Measurements from ENCODE around the gene SREBF2. TPM values are rescaled to one million over a fixed set of nuclear protein-coding genes. Genes with fewer than 3 reads are reported as not detected.
A peak's percentile ranks its signal among the peaks of the same experiment; 100 is the strongest.

Gene SREBF2
- total and polyA plus RNA-seq, 4 experiments from 2014 or later, result 14.5 to 112 (median 66.3) TPM

GRCh38 chr22:41812805-41813545, 19.9 kb upstream of the SREBF2 start:
- DNase-seq, result no peak
- CTCF ChIA-PET (ENCODE audit: partially characterized antibody), result no interaction called here
- Histone ChIP-seq H3K4me3 (ENCODE audit: low read length in 2 of 2) (no peak overlapping the region), H3K27me3 (ENCODE audit: insufficient read depth, low read length) (no peaks in the 10 kb centered on the region), H3K27ac (ENCODE audit: low read depth, low read length) (no peak overlapping the region), H3K36me3 (ENCODE audit: insufficient read depth, low read length) (peaks cover 22% of the 10 kb centered on the region), H3K9me3 (ENCODE audit: control insufficient read depth in 1 of 2, low read length in 2 of 2) (no peaks in the 10 kb centered on the region), H3K4me1 (ENCODE audit: insufficient read depth, low read length) (no peaks in the 10 kb centered on the region)
- H3K36me3 Mint-ChIP-seq, result peaks cover 18 to 51% of the 10 kb centered on the region in 2 donors
- no peaks in the 10 kb centered on the region for H3K9me3 Mint-ChIP-seq
- POLR2A ChIA-PET (ENCODE audit: partially characterized antibody), result interaction anchor here (2.5 kb wide), 1 partner anchor 19 kb away, joined by 8 read pairs; the partner anchor contains the start of gene SREBF2
- no peaks in the 10 kb centered on the region for H3K27me3 Mint-ChIP-seq
- H3K4me1 Mint-ChIP-seq, result peaks cover 0 to 6% (median under 1%) of the 10 kb centered on the region in 4 donors
- intact Hi-C loops (cut with micrococcal nuclease), result no loop called here
- no peak overlapping the region for H3K4me3 Mint-ChIP-seq
- peak overlapping the region in 1 of 7 donors; percentile 63 for H3K27ac Mint-ChIP-seq

- POLR2A ChIA-PET (ENCODE audit: partially characterized antibody), result interaction anchor here (1.1 to 2.5 kb wide), 3 partner anchors 13 to 127 kb away, joined by 5 to 8 read pairs (median 5); partner anchors contain the start of genes CCDC134 and SREBF2
- Mint-ChIP-seq H3K9me3 (no peaks in the 10 kb centered on the region), H3K36me3 (peaks cover 18 to 54% of the 10 kb centered on the region in 2 donors), H3K27me3 (no peaks in the 10 kb centered on the region), H3K4me3 (no peak overlapping the region), H3K4me1 (peaks cover 0 to 4% (median 0%) of the 10 kb centered on the region in 4 donors), H3K27ac (peak overlapping the region in 2 of 7 donors; percentile 29 to 53)
- H3K36me3 ChIP-seq (ENCODE audit: insufficient read depth, low read length), result peaks cover 20% of the 10 kb centered on the region
- no peak overlapping the region for H3K4me3 ChIP-seq (ENCODE audit: low read length in 2 of 2)
- no peak overlapping the region for H3K27ac ChIP-seq (ENCODE audit: low read depth, low read length)
- intact Hi-C loops (cut with micrococcal nuclease), result no loop called here
- no peak for DNase-seq
- H3K9me3 ChIP-seq (ENCODE audit: control insufficient read depth in 1 of 2, low read length in 2 of 2), result no peaks in the 10 kb centered on the region
- H3K4me1 ChIP-seq (ENCODE audit: insufficient read depth, low read length), result no peaks in the 10 kb centered on the region
- CTCF ChIA-PET (ENCODE audit: partially characterized antibody), result interaction anchor here (0.9 to 2.1 kb wide), 3 partner anchors 67 to 127 kb away, joined by 3 to 5 read pairs (median 4); no protein-coding TSS in a partner anchor
- H3K27me3 ChIP-seq (ENCODE audit: insufficient read depth, low read length), result no peaks in the 10 kb centered on the region
Observed at GRCh38 chr22:41813726-41814410, 19.0 kb upstream of the SREBF2 start.

GRCh38 chr22:41815716-41816115, 17.2 kb upstream of the SREBF2 start:
- no peaks in the 10 kb centered on the region for H3K4me1 ChIP-seq (ENCODE audit: insufficient read depth, low read length)
- no peak overlapping the region for H3K4me3 Mint-ChIP-seq
- CTCF ChIA-PET (ENCODE audit: partially characterized antibody), result interaction anchor here (1.1 to 2.1 kb wide), 2 partner anchors 69 to 141 kb away, joined by 3 to 5 read pairs; no protein-coding TSS in a partner anchor
- peaks cover 7% of the 10 kb centered on the region for H3K36me3 ChIP-seq (ENCODE audit: insufficient read depth, low read length)
- no peak overlapping the region for H3K27ac ChIP-seq (ENCODE audit: low read depth, low read length)
- H3K27ac Mint-ChIP-seq, result no peak overlapping the region
- intact Hi-C loops (cut with micrococcal nuclease), result no loop called here
- H3K9me3 ChIP-seq (ENCODE audit: control insufficient read depth in 1 of 2, low read length in 2 of 2), result no peaks in the 10 kb centered on the region
- peaks cover 17 to 55% of the 10 kb centered on the region in 2 donors for H3K36me3 Mint-ChIP-seq
- H3K4me1 Mint-ChIP-seq, result peaks cover 0 to 2% (median 0%) of the 10 kb centered on the region in 4 donors
- H3K27me3 ChIP-seq (ENCODE audit: insufficient read depth, low read length), result no peaks in the 10 kb centered on the region
- H3K9me3 Mint-ChIP-seq, result no peaks in the 10 kb centered on the region
- H3K4me3 ChIP-seq (ENCODE audit: low read length in 2 of 2), result no peak overlapping the region
- POLR2A ChIA-PET (ENCODE audit: partially characterized antibody), result interaction anchor here (1.0 to 1.4 kb wide), 2 partner anchors 15 to 125 kb away, joined by 3 to 6 read pairs; partner anchors contain the start of gene CCDC134
- no peak for DNase-seq
- H3K27me3 Mint-ChIP-seq, result no peaks in the 10 kb centered on the region

DNA sequence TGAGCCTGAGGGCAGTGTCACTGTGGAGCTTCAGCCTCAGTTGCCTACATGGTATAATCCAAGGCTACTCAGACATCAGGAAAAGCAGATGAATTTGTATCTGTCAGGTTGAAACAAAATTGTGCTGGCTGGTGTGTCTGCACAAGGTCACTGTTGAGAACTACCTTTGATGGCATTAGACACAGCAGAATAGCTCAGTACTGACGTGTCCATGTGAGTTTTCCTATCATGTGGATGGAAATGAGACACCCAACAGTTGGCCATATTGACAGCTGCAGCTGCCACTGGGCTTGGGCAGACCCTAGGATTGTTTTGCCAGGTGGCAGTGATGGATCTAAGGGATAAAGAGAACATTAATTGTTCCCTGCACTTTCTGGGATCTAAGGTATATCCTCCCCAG, 16.7 kb upstream of the SREBF2 start:
- CTCF ChIA-PET (ENCODE audit: partially characterized antibody), result interaction anchor here (1.1 kb wide), 1 partner anchor 140 kb away, joined by 3 read pairs; no protein-coding TSS in a partner anchor

GRCh38 chr22:41816871-41817270, 16.0 kb upstream of the SREBF2 start:
- H3K27ac Mint-ChIP-seq, result peak overlapping the region in 4 of 7 donors; percentile 3 to 52 (median 18)
- POLR2A ChIA-PET (ENCODE audit: partially characterized antibody), result interaction anchor here (1.3 to 1.9 kb wide), 3 partner anchors 16 to 124 kb away, joined by 4 to 7 read pairs (median 6); partner anchors contain the start of gene CCDC134
- intact Hi-C loops (cut with micrococcal nuclease), result no loop called here
- Histone ChIP-seq H3K4me3 (ENCODE audit: low read length in 2 of 2) (no peak overlapping the region), H3K36me3 (ENCODE audit: insufficient read depth, low read length) (peaks cover 7% of the 10 kb centered on the region), H3K27me3 (ENCODE audit: insufficient read depth, low read length) (no peaks in the 10 kb centered on the region), H3K4me1 (ENCODE audit: insufficient read depth, low read length) (no peaks in the 10 kb centered on the region), H3K27ac (ENCODE audit: low read depth, low read length) (no peak overlapping the region), H3K9me3 (ENCODE audit: control insufficient read depth in 1 of 2, low read length in 2 of 2) (no peaks in the 10 kb centered on the region)
- DNase-seq, result no peak
- H3K4me1 Mint-ChIP-seq, result peaks cover 0 to 7% (median 0%) of the 10 kb centered on the region in 4 donors
- H3K9me3 Mint-ChIP-seq, result no peaks in the 10 kb centered on the region
- CTCF ChIA-PET (ENCODE audit: partially characterized antibody), result interaction anchor here (1.7 kb wide), 1 partner anchor 16 kb away, joined by 4 read pairs; the partner anchor contains the start of gene CCDC134
- H3K4me3 Mint-ChIP-seq, result no peak overlapping the region
- H3K27me3 Mint-ChIP-seq, result no peaks in the 10 kb centered on the region
- H3K36me3 Mint-ChIP-seq, result peaks cover 16 to 52% of the 10 kb centered on the region in 2 donors

More for the DNA sequence above, 16.7 kb upstream of the SREBF2 start:
- no peaks in the 10 kb centered on the region for H3K9me3 Mint-ChIP-seq
- Histone ChIP-seq H3K4me3 (ENCODE audit: low read length in 2 of 2) (no peak overlapping the region), H3K4me1 (ENCODE audit: insufficient read depth, low read length) (no peaks in the 10 kb centered on the region), H3K36me3 (ENCODE audit: insufficient read depth, low read length) (peaks cover 7% of the 10 kb centered on the region), H3K27ac (ENCODE audit: low read depth, low read length) (no peak overlapping the region), H3K9me3 (ENCODE audit: control insufficient read depth in 1 of 2, low read length in 2 of 2) (no peaks in the 10 kb centered on the region), H3K27me3 (ENCODE audit: insufficient read depth, low read length) (no peaks in the 10 kb centered on the region)
- peaks cover 19 to 54% of the 10 kb centered on the region in 2 donors for H3K36me3 Mint-ChIP-seq
- H3K27ac Mint-ChIP-seq, result no peak overlapping the region
- POLR2A ChIA-PET (ENCODE audit: partially characterized antibody), result interaction anchor here (1.3 to 1.4 kb wide), 2 partner anchors 16 to 124 kb away, joined by 4 to 6 read pairs; partner anchors contain the start of gene CCDC134
- no peak for DNase-seq
- H3K27me3 Mint-ChIP-seq, result no peaks in the 10 kb centered on the region
- intact Hi-C loops (cut with micrococcal nuclease), result no loop called here
- no peak overlapping the region for H3K4me3 Mint-ChIP-seq
- H3K4me1 Mint-ChIP-seq, result peaks cover 0 to 2% (median 0%) of the 10 kb centered on the region in 4 donors

- Mint-ChIP-seq H3K9me3 (no peaks in the 10 kb centered on the region), H3K36me3 (peaks cover 16 to 55% of the 10 kb centered on the region in 2 donors), H3K4me3 (no peak overlapping the region), H3K27ac (peak overlapping the region in 3 of 7 donors; percentile 4 to 53 (median 43)), H3K4me1 (peaks cover 5 to 14% (median 7%) of the 10 kb centered on the region in 4 donors), H3K27me3 (no peaks in the 10 kb centered on the region)
- ChIA-PET CTCF (ENCODE audit: partially characterized antibody) (interaction anchor here (0.8 to 1.7 kb wide), 4 partner anchors 10 to 137 kb away, joined by 3 to 5 read pairs (median 4); partner anchors contain the start of gene CCDC134), POLR2A (ENCODE audit: partially characterized antibody) (interaction anchor here (1.5 to 5.9 kb wide), 4 partner anchors 16 to 123 kb away, joined by 3 to 63 read pairs (median 6); partner anchors contain the start of genes CCDC134, SREBF2 and TNFRSF13C)
- no peak for DNase-seq
- no peak overlapping the region for H3K27ac ChIP-seq (ENCODE audit: low read depth, low read length)
- H3K36me3 ChIP-seq (ENCODE audit: insufficient read depth, low read length), result peaks cover 2% of the 10 kb centered on the region
- intact Hi-C loops (cut with micrococcal nuclease), result no loop called here
- H3K9me3 ChIP-seq (ENCODE audit: control insufficient read depth in 1 of 2, low read length in 2 of 2), result no peaks in the 10 kb centered on the region
- peaks cover 5% of the 10 kb centered on the region for H3K4me1 ChIP-seq (ENCODE audit: insufficient read depth, low read length)
- no peaks in the 10 kb centered on the region for H3K27me3 ChIP-seq (ENCODE audit: insufficient read depth, low read length)
- H3K4me3 ChIP-seq (ENCODE audit: low read length in 2 of 2), result no peak overlapping the region
Observed at GRCh38 chr22:41818011-41818410, 14.9 kb upstream of the SREBF2 start.

Data from CD4-positive, alpha-beta memory T cell (primary cell).